Stimulated activated CD8-positive, alpha-beta memory T cell treated with anti-CD3 and anti-CD28 coated beads, Interleukin-4, amount 100 ng/mL, for 48 hours (primary cell): ENCODE results near the gene LIN9.
"Not testable (repeated sequence)": the region's sequence is repeated elsewhere in the genome, so short reads cannot be mapped to it uniquely, and the experiment has no call there.

Experiments
- DNase-seq: peaks from one replicate; pipeline ENCODE4 v3.0.0-alpha.2; 2020

The LIN9 gene

GRCh38 chr1:226209307-226210059, 99.5 kb downstream of the LIN9 start:
- DNase-seq: no peak

DNA sequence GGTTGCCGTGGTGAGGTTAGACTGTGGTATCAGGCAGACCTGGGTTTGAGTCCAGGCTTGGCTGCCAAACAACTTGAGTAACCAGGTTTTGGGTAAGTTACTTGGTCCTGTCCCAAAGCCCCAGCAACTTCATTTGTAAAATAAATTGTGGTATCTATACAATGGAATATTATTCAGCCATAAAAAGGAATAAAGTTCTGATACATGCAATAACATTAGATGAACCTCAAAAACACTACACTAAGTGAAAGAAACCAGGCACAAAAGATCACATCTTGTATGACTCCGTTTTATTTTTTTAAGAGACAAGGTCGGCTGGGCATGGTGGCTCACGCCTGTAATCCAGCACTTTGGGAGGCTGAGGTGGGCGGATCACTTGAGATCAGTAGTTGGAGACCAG, 101.9 kb downstream of the LIN9 start:
- DNase-seq: no peak

GRCh38 chr1:226204198-226204597, 104.8 kb downstream of the LIN9 start:
- DNase-seq: no peak

DNA sequence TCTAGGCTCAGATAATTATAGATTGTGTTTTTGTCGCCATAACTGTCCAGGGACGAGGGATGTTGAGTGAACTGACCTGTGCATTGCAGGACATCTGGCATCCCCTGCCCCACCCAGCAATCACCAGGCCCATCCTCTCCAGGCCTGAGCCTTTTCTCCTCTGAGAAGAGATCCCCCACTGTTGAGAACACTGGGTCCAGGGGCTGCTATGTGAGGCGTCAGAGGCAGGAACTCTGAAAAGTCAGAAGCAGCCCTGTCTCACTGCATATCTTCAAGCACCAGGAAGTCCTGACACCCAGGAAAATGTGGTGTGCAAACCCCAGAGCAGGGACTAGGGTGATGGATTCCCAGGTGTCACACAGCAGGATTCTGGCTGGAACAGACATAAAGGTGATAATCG, 105.3 kb downstream of the LIN9 start:
- no peak for DNase-seq

- DNase-seq: no peak
These were observed 105.7 kb downstream of the LIN9 start for GRCh38 chr1:226203240-226203639.

DNA sequence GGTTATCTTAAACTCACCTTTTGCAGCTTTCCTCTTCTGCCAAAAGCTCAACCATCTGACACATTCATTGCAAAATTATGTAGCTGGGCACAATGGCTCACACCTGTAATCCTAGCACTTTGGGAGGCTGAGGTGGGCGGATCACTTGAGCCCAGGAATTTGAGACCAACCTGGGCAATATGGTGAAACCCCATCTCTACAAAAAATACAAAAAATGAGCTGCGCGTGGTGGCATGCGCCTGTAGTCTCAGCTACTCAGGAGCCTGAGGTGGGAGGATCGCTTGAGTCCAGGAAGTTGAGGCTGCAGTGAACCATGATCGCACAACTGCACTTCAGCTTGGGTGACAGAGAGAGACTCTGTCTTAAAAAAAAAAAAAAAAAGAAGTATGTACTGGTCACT, 106.3 kb downstream of the LIN9 start:
- not testable (repeated sequence) for DNase-seq

GRCh38 chr1:226202246-226202645, 106.7 kb downstream of the LIN9 start:
- DNase-seq: no peak

DNA sequence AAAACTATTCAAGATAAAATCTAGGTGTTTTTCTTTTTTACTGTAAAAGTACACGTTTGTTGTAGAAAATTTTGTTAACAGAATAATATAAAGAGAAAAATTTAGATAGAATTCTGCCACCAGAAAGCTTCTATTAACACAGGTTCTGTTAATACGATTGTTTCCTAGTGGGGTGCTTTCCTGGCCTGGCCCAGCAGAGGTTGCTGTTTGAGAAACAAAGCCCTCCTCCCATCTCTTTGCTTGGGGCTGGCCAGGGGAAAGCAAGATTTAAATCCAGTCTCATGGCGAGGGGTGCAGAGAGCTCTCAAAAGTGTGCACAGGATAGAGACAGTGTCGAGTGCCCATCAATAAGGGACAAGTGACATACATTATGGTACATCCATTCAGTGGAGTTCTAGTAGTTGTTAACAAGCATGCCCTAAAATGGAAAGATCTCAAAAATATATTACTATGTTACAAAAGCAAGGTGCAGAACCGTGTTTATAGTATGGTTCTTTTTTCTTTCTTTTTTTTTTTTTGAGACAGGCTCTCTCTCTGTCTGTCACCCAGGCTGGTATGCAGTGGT, 107.9 kb downstream of the LIN9 start:
- DNase-seq: no peak

- DNase-seq: no peak
These were observed 109.0 kb downstream of the LIN9 start for GRCh38 chr1:226199971-226200370.

- no peak for DNase-seq
These were observed 113.8 kb downstream of the LIN9 start for GRCh38 chr1:226195144-226195543.

- no peak for DNase-seq
These were observed 121.6 kb downstream of the LIN9 start for GRCh38 chr1:226187380-226187779.

DNA sequence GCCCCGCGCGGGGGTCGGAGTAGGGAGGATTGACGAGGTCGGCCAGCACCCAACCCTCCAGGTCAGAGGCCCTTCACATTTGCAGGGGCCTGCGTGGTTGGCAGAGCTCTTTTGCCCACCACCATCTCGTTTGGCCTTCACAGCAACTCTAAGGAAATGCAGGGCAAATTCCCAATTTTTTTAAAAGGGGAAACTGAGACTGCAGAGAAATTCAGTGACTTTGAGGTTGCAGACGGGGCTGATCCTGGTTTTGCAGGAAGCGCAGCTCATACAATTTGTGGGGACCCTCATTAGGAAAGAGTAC, 122.0 kb downstream of the LIN9 start:
- no peak for DNase-seq

GRCh38 chr1:226186124-226187018, 122.6 kb downstream of the LIN9 start, which contains the start of gene ACBD3:
Gene ACBD3 (minus strand): TSS chr1:226186741. CDS start chr1:226186675, 66 bp downstream.
- DNase-seq: peak; percentile 88

DNA sequence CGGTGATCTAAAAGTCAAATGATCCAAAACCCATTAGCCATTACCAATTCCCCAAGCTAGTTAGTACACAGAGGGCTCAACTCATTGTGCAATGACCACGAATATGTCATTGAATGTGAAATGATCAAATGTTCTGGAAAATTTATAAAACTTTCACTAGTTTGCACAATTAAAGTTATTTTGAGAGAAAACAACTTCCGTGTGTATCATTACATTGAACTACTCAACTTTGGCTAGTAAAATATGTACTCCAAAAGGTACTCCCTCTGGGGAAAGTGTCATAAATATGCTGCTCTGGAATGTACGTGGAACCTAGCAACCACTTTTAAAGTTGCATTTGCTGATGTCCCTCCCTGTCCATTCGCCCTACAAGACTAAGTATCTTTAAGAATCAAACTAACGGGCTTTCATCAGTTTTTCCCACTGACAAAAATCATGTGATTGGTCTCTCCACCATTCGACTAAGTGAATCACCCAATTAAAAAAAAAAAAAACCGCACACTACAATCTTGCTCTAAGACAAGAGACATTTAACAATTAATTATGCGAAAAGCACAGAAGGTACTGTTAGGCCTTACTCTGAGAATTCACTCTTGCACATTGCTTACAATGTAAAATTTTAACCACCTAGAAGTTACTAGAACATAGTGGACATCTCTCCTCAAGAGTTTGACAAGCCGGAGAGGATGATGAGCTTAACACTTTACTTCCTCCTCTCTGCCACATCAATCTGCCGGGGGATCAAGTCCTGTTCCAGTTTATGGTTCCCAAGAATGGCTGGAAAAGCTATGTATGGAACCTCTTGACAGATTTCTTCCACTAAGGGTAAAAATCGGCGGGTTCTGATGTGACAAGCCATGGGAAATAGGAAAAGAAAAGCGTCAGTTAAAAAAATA, 123.6 kb downstream of the LIN9 start:
- no peak for DNase-seq

DNA sequence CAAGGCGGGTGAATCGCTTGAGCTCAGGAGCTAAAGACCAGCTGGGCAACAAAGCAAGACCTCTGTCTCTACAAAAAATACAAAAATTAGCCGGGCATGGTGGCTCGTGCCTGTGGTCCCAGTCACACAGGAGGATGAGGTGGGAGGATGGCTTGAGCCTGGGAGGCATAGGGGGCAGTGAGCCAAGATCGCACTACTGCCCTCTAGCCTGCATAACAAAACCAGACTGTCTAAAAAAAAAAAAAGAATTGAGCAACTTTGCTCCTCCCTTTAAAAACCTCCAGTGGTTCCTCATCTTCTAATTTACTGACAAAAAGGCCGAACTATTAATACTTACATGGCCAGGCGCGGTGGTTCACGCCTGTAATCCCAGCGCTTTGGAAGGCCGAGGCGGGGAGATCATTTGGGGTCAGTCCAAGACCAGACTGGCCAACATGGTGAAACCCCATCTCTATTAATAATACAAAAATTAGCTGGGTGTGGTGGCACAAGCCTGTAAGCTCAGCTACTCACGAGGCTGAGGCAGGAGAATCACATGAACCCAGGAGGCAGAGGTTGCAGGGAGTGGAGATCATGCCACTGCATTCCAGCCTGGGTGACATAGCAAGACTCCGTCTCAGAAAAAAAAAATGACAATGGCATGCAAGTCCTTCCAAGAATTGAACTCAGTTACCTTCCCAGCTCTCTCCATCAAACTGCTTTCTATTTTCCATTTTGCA, 126.8 kb downstream of the LIN9 start:
- DNase-seq: no peak
